Activated CD8-positive, alpha-beta memory T cell treated with anti-CD3 and anti-CD28 coated beads for 36 hours (primary cell): ENCODE results near the gene SNIP1. TPM values are rescaled to one million over a fixed set of nuclear protein-coding genes. Genes with fewer than 3 reads are reported as not detected.
"Not testable (repeated sequence)": the region's sequence is repeated elsewhere in the genome, so short reads cannot be mapped to it uniquely, and the experiment has no call there.

Experiments used
- CTCF ChIA-PET: fragments of 350-600 bp; sonication (Branson Sonifier 250); formaldehyde crosslinking; loops from one replicate; lab custom pipeline; 2021; ENCODE audit warnings: antibody characterized with exemption; lab: Charles Lee
- POLR2A ChIA-PET: fragments of 350-600 bp; sonication (Branson Sonifier 250); formaldehyde crosslinking; loops from one replicate; lab custom pipeline; 2021; ENCODE audit warnings: antibody characterized with exemption; lab: Charles Lee
- total RNA-seq, 2 experiments: library from RNA; stranded (reverse); gene quantifications; one replicate each; pipeline ENCODE4 v1.2.3, GENCODE V29; 2021

The SNIP1 gene, protein sequence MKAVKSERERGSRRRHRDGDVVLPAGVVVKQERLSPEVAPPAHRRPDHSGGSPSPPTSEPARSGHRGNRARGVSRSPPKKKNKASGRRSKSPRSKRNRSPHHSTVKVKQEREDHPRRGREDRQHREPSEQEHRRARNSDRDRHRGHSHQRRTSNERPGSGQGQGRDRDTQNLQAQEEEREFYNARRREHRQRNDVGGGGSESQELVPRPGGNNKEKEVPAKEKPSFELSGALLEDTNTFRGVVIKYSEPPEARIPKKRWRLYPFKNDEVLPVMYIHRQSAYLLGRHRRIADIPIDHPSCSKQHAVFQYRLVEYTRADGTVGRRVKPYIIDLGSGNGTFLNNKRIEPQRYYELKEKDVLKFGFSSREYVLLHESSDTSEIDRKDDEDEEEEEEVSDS
- total RNA-seq, result 10 to 100 TPM; 22.2 to 23.0 TPM

DNA sequence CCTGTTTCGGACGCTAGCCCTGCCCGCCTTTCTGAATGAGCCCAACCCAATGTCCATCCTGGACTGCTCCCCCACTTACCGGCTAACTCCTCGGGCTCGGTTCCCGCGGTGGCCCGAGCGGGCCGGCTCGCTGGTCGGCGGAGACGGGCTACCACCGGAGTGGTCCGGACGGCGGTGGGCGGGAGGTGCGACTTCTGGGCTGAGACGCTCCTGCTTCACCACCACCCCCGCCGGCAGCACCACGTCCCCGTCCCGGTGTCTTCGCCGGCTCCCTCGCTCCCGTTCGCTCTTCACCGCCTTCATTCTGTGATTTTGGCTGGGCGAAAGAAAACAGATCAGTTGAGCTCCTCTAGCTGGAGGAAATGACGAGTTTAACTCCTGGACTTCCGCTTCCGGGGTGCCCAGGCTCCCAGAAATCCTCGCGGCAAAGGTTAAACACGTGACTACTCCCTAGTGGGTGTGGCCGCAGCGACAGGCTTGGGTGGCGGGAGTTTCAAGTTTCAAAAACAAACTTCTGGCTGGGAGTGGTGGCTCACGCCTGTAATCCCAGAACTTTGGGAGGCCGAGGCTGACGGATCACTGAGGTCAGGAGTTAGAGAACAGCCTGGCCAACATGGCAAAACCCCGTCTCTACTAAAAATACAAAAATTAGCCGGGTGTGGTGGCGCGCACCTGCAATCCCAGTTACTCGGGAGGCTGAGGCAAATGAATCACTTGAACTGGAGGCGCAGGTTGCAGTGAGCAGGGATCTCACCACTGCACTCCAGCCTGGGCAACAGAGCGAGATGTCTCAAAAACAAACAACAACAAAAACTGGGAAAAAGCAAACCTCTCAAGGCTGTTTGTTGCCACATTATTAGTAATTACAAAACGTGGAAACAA, at the start of gene SNIP1:
Gene SNIP1 (minus strand): TSS at position 367 of the 882 bp plus-strand sequence. CDS start 64 bp downstream, at position 303.
- POLR2A ChIA-PET, result interaction anchor here (0.6 to 1.0 kb wide), 3 partner anchors 79 to 133 kb away, joined by 3 to 6 read pairs (median 3); no protein-coding TSS in a partner anchor
- CTCF ChIA-PET, result interaction anchor here (0.6 to 1.0 kb wide), 3 partner anchors 16 to 79 kb away, joined by 3 to 4 read pairs (median 3); partner anchors contain the start of genes GNL2 and ZC3H12A

DNA sequence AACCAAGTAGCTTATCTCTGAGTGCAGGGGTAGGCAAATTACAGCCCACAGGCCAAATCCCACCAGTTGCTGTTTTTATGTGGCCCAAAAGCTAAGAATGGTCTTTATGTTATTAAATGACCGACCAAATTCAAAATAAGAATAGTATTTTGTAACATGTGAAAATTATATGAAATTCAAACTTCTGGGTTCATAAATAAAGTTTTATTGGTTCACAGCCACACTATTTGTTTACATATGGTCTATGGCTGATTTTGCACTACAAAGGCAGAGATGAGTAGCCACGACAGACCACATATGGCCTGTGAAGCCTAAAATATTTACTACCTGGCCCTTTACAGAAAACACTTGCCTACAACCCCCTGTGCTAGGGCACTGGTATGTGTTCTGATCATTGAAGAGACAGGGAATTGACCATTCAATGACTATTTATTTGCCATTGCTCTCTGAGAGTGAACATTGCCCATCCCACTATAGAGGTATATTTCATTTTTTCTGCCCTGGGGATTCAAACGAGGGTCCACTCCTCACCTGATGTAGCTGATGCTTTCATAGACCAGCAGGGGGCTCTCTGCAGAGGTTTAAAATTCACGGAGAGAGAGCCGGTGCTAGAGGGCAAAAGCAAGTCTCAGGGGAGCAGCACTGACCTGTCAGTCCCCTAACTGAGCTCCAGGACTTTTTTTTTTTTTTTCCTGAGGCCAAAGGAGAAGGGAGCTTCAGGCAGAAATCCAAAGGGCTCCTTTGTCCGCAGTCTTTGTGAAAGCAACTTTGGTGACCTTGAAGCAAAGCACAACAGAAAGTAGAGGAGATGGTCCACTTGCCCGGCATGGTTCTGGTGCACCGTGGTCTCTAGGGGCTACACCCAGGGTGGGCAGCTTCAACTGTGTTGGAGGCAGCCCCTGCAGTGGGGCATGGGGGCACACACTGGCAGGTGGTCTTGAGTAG, 48.9 kb upstream of the SNIP1 start:
- POLR2A ChIA-PET, result no interaction called here
- CTCF ChIA-PET, result interaction anchor here (0.6 to 3.1 kb wide), 13 partner anchors 14 to 980 kb away, joined by 3 to 30 read pairs (median 3); partner anchors contain the start of gene RSPO1

DNA sequence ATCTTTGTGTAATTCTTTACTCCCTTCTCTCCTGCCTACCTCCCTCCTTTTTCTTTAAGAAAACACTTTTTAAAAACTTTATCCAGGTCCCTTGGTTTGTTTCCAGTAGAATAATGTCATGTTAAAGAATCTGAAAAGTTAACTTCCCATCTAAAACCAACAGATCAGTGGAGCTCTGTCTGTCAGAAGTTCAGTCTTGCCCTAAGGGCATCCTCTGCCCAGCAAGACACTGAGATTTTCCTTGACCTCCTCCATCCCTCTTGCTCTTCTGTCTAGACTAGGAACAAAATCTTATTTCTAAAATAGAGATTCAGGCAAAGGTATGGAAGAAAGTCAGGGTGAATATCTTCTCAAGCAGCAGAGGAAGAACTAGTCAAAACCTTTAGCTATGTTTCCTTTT, 47.3 kb upstream of the SNIP1 start:
- CTCF ChIA-PET, result interaction anchor here (1.1 kb wide), 1 partner anchor 81 kb away, joined by 4 read pairs; no protein-coding TSS in a partner anchor
- POLR2A ChIA-PET, result no interaction called here

DNA sequence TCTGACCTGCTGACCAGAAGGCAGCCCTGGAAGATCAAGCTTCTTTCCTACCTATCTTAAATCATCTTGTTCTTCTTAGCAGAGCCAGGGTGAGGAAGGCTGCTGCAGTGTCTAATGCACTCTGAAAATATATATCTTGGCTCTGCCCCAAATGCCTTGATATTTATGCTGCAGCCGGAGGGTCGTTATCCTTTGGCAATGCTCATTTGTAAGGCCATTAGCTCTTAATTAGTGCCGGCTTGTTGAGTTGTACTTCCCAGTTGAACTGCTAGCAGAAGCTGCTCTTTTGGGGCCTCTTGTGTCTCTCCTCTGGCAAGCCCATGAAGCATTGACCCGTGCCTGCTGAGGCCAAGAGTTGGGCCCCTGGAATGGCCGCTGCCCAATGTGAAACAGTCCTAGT, 45.8 kb upstream of the SNIP1 start:
- POLR2A ChIA-PET, result no interaction called here
- CTCF ChIA-PET, result interaction anchor here (1.2 kb wide), 1 partner anchor 15 kb away, joined by 3 read pairs; no protein-coding TSS in a partner anchor

DNA sequence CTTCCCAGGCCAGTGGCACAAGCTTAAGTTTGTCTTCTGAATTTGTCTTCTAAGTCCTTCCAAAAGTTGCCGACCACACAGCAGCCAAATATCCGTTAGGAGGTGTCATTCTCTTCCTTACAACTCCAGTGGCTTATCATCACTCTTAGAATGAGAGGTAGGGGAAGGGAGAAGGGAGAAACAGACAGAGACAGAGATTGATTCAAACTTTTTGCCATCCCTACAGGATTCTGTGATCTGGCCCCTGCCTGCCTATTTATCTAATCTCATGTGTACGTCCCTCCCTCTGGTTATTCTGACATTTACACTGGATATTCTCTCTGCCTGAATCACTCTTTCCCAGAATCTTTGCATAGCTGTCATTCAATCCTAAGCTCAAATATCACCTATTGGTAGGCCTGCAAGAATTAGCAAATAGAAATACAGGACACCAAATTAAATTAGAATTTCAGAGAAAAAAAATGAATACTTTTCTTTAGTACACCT, 42.1 kb upstream of the SNIP1 start:
- CTCF ChIA-PET, result interaction anchor here (0.9 to 1.4 kb wide), 3 partner anchors 42 to 85 kb away, joined by 3 read pairs; partner anchors contain the start of gene SNIP1
- POLR2A ChIA-PET, result interaction anchor here (0.6 kb wide), 1 partner anchor 91 kb away, joined by 4 read pairs; no protein-coding TSS in a partner anchor

DNA sequence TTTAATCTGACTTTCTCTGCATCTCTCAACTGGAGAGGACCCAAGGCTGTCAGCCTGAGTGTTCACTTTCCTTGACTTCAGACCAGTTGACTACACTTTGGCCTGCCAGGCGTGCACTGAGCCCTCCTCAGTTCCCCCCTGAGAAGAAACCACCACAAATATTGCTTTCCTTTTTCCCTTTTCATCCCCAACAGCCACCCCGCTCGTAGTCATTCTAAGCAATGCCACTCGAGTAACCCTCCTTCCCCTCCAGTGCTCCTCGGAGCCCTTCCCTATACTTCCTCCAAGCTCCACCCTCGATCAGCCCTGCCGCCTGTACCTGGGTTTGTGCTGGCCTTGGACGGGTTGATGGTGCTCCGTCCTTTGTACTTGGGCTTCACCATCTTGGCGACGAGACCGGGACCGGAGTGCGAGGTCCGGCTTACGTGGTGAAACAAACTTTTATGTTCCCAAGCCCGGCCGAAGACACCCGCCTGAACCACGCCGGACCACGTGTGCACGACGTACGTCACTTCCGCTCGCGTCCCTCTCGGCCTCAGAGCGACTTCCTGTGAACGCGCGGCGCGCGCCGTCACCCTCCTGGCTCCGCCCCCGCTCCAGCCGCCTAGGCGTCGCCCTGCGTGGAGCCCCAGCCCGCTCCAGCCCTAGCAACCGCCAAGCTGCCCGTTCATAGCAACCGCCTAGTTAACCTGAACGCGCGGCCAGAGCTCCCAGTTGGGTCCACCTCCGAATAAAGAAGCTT, 41.5 kb upstream of the SNIP1 start, which contains the start of gene GNL2:
Gene GNL2 (minus strand): TSS at position 498 of the 742 bp plus-strand sequence. CDS start 115 bp downstream, at position 383.
- ChIA-PET POLR2A (interaction anchor here (0.6 kb wide), 1 partner anchor 92 kb away, joined by 4 read pairs; no protein-coding TSS in a partner anchor), CTCF (interaction anchor here (0.6 to 1.4 kb wide), 4 partner anchors 42 to 86 kb away, joined by 3 to 4 read pairs (median 3); partner anchors contain the start of gene SNIP1)

DNA sequence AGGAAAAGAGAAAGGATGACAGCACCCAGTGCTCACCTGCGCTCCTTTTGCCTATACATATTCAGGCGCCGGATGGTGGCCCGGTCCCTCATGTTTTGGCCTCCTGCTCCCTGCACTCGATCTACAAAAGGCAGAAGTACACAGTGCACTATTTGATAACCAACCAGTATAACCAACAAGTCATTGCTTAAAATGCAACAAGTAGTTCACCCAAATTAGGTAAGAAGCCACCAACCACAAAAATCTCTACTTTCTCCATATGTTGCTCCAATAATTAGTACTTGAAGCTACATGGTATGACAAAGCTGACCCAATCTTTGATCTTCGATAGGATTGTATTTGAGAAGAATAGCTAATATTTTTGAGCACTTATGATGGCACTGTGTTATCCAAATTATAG, 39.6 kb upstream of the SNIP1 start:
- ChIA-PET CTCF (no interaction called here), POLR2A (no interaction called here)

DNA sequence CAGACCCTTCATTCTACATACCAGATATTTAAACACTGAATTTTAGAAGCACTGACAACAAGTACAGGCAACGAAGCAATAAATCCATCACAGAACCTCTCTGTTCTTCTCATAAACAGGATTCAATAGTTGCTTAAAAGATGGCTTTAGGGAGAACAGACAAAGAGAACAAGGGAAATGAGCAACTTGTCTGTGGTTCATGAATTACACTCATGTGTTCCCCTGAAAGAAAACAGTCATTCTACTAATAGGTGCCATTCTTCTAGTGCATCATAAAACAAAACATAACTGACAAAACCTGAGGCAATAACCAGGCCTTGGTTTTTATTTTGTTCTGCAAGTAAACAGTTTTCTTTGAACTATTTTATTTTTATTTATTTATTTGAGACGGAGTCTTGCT, 34.8 kb upstream of the SNIP1 start:
- CTCF ChIA-PET, result interaction anchor here (1.4 kb wide), 1 partner anchor 14 kb away, joined by 3 read pairs; no protein-coding TSS in a partner anchor
- POLR2A ChIA-PET, result no interaction called here

DNA sequence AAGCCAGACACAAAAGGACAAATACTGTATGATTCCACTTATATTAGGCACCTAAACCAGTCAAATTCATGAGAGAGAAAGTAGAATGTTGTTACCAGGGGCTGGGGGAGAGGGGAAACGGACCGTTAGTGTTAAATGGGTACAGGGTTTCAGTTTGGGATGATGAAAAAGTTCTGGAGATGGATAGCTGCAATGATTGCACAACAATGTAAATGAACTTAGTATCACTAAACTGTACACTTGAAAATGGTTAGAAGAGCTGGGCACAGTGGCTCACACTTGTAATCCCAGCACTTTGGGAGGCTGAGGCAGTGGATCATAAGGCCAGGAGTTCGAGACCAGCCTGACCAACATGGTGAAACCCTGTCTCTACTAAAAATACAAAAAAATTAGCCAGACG, 30.5 kb upstream of the SNIP1 start:
- CTCF ChIA-PET, POLR2A ChIA-PET: not testable (repeated sequence)

DNA sequence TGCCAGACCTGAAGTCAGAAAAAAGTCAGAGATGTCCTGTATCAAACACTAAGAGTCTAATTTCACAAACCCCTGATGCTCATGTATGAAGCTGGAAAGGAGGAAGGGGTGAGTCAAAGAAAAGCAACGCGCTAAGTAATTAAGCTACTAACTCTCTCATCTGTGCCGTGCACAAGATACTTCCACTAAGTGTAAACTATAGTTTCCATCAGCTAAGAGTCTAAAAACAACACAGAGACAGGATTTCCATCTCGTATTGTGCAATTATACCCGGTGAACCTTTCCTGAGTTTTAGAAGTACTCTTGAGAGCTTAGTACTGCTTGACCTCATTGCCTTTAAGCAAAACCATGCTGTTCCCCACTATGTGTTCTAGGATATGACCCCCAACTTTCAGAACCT, 21.6 kb upstream of the SNIP1 start:
- ChIA-PET CTCF (interaction anchor here (1.4 kb wide), 2 partner anchors 12 to 16 kb away, joined by 3 to 5 read pairs; no protein-coding TSS in a partner anchor), POLR2A (interaction anchor here (1.6 kb wide), 1 partner anchor 96 kb away, joined by 3 read pairs; no protein-coding TSS in a partner anchor)

DNA sequence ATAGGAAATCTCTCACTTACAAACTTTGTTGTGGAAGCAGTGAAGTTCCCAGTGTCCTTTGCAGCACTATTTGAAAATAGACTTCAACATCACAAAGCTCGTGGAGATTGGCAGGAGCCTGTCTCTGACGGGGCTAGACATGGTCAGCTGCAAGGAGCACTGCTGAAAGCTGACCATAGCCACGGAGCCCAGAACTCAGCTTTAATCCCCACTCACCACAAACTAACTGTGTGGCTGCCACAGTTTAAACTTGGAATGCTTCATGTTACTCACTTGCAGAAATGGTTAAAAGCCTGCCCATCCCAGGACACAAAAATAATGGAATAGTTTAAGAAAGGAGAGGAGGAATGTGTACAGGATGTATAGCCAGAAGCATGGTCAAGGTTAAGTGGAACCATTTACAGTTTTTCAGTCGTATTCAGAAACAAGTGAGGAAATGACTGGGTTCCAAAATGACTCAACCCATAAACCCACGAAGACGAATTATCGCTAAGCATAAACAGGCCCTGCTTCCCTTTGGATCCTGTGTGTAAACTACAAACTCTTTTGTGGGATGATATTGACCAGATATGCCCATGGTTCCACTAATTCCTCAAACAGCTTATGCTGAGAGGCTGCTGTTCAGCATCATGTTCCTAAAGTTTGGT, 20.9 kb upstream of the SNIP1 start:
- ChIA-PET CTCF (interaction anchor here (1.4 kb wide), 2 partner anchors 11 to 15 kb away, joined by 3 to 5 read pairs; no protein-coding TSS in a partner anchor), POLR2A (no interaction called here)

DNA sequence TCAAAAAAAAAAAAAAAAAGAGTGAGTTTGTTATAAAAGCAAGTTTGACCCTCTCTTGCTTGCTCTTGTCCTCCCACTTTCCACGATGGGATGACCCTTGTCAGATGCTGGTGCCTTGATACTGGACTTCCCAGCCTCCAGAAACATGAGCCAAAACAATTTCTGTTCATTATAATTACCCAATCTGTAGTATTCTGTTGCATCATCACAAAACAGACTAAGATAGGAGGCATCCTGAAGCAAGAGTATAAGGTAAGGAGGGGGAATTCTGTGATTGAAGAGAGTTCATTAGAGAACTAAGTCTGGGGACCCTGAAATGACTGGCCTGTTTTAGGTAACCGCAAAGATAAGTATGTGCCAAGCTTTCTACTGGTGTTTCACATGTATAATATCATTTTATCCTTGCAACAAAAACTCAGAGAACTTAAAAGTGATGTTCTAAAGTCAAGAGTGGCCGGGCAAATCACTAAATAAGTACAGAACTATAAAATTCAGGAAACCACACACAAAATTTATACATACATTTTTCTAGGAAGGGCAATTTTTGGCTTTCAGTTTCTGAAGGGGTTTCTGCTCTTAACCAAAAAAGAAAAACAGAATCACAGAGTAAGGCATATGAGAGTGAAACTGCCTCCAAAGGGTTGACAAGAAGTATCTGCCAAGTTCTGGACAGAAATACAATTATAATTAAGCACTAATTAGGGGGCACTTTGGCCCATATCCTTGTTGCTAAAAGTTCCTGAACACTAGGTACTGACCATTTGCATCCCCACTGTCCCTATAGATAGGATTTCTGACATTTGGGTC, 16.6 kb upstream of the SNIP1 start:
- ChIA-PET POLR2A (no interaction called here), CTCF (interaction anchor here (0.7 kb wide), 1 partner anchor 1048 kb away, joined by 4 read pairs; no protein-coding TSS in a partner anchor)

DNA sequence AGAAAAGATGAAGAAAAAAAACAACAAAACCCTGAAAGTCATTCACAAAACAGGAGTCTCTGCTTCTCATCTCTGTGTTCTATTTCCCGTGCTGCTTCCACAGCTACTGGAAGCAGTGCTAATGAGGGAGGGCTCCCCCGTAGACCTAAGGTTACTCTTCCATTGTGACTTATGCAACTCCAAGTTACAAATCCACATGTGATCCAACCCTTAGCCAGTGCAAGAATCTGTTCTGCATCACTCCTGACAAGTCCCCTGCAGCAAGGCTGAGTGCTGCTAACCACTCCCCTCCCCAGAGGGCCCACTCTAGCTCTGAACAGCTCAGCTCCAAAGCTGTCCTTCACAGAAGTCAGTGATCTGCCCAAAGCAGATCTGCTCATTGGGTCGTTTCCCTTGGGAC, 12.9 kb upstream of the SNIP1 start:
- CTCF ChIA-PET, result no interaction called here

DNA sequence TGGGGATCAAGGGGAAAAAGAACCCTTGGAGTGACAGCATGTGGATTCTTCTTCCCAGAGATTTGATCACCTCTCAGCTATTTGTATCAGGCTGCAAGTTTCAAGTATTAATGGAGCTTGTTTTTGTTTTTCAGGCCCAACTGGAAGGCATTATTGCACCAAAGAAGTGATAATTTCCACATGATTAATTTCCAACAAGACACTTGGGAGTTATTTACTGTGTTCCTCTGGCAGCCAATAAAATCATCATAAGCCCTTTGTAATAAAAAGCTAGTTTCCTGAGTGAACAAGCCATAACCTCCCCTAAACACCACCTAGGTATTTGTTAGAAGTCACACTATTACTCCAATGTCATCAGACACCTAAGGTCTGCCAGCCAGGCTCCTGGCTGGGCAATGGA, 10.8 kb upstream of the SNIP1 start:
- POLR2A ChIA-PET, result no interaction called here
- CTCF ChIA-PET, result interaction anchor here (0.7 kb wide), 1 partner anchor 296 kb away, joined by 3 read pairs; no protein-coding TSS in a partner anchor

More for the DNA sequence above, 12.9 kb upstream of the SNIP1 start:
- POLR2A ChIA-PET, result no interaction called here

DNA sequence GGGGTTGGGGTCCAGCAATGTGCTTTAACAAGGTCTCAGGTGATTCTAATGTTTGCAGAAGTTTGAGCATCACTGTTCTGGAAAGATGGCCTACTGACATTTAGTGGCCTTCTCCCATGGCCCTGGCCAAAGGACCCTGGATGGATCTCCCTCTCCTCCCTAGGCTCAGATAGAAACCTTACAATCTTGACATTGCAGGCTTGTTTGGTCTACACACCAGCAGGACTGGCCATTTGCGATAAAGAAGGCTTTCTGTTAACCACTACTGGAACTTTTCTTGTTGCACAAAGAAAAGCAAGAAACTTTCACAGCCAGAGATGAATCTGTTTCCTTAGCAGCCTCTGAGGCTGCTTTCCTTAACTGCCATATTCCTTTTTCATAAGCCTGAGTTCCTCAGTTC, 8.9 kb upstream of the SNIP1 start:
- POLR2A ChIA-PET, result no interaction called here

More for the DNA sequence above, 8.9 kb upstream of the SNIP1 start:
- CTCF ChIA-PET, result interaction anchor here (1.1 to 1.5 kb wide), 2 partner anchors 12 to 119 kb away, joined by 3 to 5 read pairs; no protein-coding TSS in a partner anchor
